Uterus (tissue), 4 donors: ENCODE data around the gene C2orf66. TPM values are rescaled to one million over a fixed set of nuclear protein-coding genes. Genes with fewer than 3 reads are reported as not detected.

Experiments
- DNase-seq, 2 donors: peaks; one replicate each; pipeline ENCODE4 v3.0.0-alpha.2; 2019 to 2020
- H3K27ac ChIP-seq, 2 donors: fragments of 200-600 bp; sonication (generic); 1 replicate in 1 of 2; 2 replicates in 1 of 2; pipeline ENCODE4 v1.5.1; 2016 to 2018
- H3K27me3 ChIP-seq, 2 donors: fragments of 200-600 bp; sonication (generic); one replicate each; pipeline ENCODE4 v1.5.1; 2018 to 2019; ENCODE audit warnings: control low read depth in 1 of 2
- H3K36me3 ChIP-seq, 2 donors: fragments of 200-600 bp; sonication (generic); one replicate each; pipeline ENCODE4 v1.5.1; 2019; ENCODE audit warnings: control low read depth in 1 of 2
- H3K4me1 ChIP-seq, 2 donors: fragments of 200-600 bp; sonication (generic); one replicate each; pipeline ENCODE4 v1.5.1; 2018 to 2019; ENCODE audit warnings: control low read depth in 1 of 2
- H3K4me3 ChIP-seq, 2 donors: fragments of 200-600 bp; sonication (generic); 1 replicate in 1 of 2; 2 replicates in 1 of 2; pipeline ENCODE4 v1.5.1; 2018 to 2019; ENCODE audit warnings: mild to moderate bottlenecking in 1 of 2
- H3K9me3 ChIP-seq, 2 donors: fragments of 200-600 bp; sonication (generic); one replicate each; pipeline ENCODE4 v1.5.1; 2019; ENCODE audit warnings: control low read depth in 1 of 2
- CTCF ChIP-seq, 4 experiments: fragments of 200-600 bp in 2 of 4; fragments of 450-650 bp in 2 of 4; sonication (generic) in 2 of 4; IDR thresholded peaks; one replicate each; pipeline ENCODE4 v1.5.1; 2016 to 2019; ENCODE audit warnings: antibody characterized with exemption in 4 of 4, mild to moderate bottlenecking in 2 of 4, moderate library complexity in 1 of 4
- POLR2A ChIP-seq, 2 donors: fragments of 450-650 bp; IDR thresholded peaks; one replicate each; pipeline ENCODE4 v1.6.1; 2016; ENCODE audit warnings: antibody characterized with exemption in 2 of 2, mild to moderate bottlenecking in 1 of 2, moderate library complexity in 1 of 2
- intact Hi-C: fragments of 100-400 bp; cut with DNase I; formaldehyde crosslinking; loops from one replicate; pipeline ENCODE4 v1.15.1; 2023; ENCODE audit warnings: low total_unique reads
- small RNA-seq: library from RNA; depleted of rRNA; stranded (forward); fragments of <200 nt; gene quantifications from one replicate; pipeline ENCODE3, GENCODE V24; 2016
- total RNA-seq, 4 donors: library from RNA; depleted of rRNA in 3 of 4; stranded (reverse); fragments of >200 nt in 3 of 4; gene quantifications; one replicate each; pipeline versions ENCODE4 v1.1.0 to v1.2.4, GENCODE V29; 2014 to 2023
- donor health status: DM: yes; HTN: yes; CAD: no.

The C2orf66 gene
- total RNA-seq, 4 donors from 2014 or later = 0.21 TPM; not detected in 3

GRCh38 chr2:196783431-196784094 lies 25.6 kb downstream of the C2orf66 start:
- no peaks in the 10 kb centered on the region for H3K4me1 ChIP-seq
- H3K4me3 ChIP-seq = no peak overlapping the region
- TF ChIP-seq POLR2A (IDR thresholded peaks at IDR 0.05) = no peak
- TF ChIP-seq CTCF (IDR thresholded peaks at IDR 0.05) = no peak
- H3K9me3 ChIP-seq = no peaks in the 10 kb centered on the region
- no peaks in the 10 kb centered on the region for H3K36me3 ChIP-seq
- intact Hi-C loops = no loop called here
- DNase-seq = no peak
- no peaks in the 10 kb centered on the region for H3K27me3 ChIP-seq
- no peak overlapping the region for H3K27ac ChIP-seq

- no peak for TF ChIP-seq CTCF (IDR thresholded peaks at IDR 0.05)
- no peak for TF ChIP-seq POLR2A (IDR thresholded peaks at IDR 0.05)
- no peak overlapping the region for H3K4me3 ChIP-seq
- no peaks in the 10 kb centered on the region for H3K36me3 ChIP-seq
- DNase-seq = no peak
- intact Hi-C loops = no loop called here
- no peak overlapping the region for H3K27ac ChIP-seq
- H3K9me3 ChIP-seq = no peaks in the 10 kb centered on the region
- H3K27me3 ChIP-seq = no peaks in the 10 kb centered on the region
- H3K4me1 ChIP-seq = no peaks in the 10 kb centered on the region
Measured at GRCh38 chr2:196767101-196767500, 42.1 kb downstream of the C2orf66 start.

GRCh38 chr2:196759378-196759706 lies 49.8 kb downstream of the C2orf66 start:
- H3K27ac ChIP-seq = no peak overlapping the region
- intact Hi-C loops = no loop called here
- no peak overlapping the region for H3K4me3 ChIP-seq
- no peaks in the 10 kb centered on the region for H3K9me3 ChIP-seq
- no peak for TF ChIP-seq POLR2A (IDR thresholded peaks at IDR 0.05)
- no peak for TF ChIP-seq CTCF (IDR thresholded peaks at IDR 0.05)
- no peak for DNase-seq
- no peaks in the 10 kb centered on the region for H3K27me3 ChIP-seq
- no peaks in the 10 kb centered on the region for H3K36me3 ChIP-seq
- no peaks in the 10 kb centered on the region for H3K4me1 ChIP-seq

- TF ChIP-seq POLR2A (IDR thresholded peaks at IDR 0.05) (no peak), CTCF (IDR thresholded peaks at IDR 0.05) (peak in 2 of 4 experiments; percentile 7 to 13)
- Histone ChIP-seq H3K27ac (no peak overlapping the region), H3K36me3 (no peaks in the 10 kb centered on the region), H3K9me3 (no peaks in the 10 kb centered on the region), H3K27me3 (no peaks in the 10 kb centered on the region), H3K4me1 (no peaks in the 10 kb centered on the region), H3K4me3 (no peak overlapping the region)
- intact Hi-C loops = no loop called here
- DNase-seq = no peak
Measured at GRCh38 chr2:196758474-196759377, 50.4 kb downstream of the C2orf66 start.

Small RNA genes within 50 kb of the gene (small RNA-seq; reads per million reads assigned to genes)
- not detected for gene AC012486.1

Other genes with a start within 250 kb of the C2orf66 start
- gene HECW2, start 215.8 kb downstream of the C2orf66 start, total RNA-seq = 10 to 100 TPM in 2 of 4 donors, 1 to 10 TPM in 2; 5.3 to 27.9 (median 15.0) TPM
- 100 to 1,000 TPM in 1 of 4 donors, 1 to 10 TPM in 2, under 1 TPM in 1; 0.29 to 520 (median 4.0) TPM for gene CCDC150, start 169.6 kb downstream of the C2orf66 start, total RNA-seq
- gene GTF3C3, start 9.7 kb downstream of the C2orf66 start, total RNA-seq = 10 to 100 TPM; 17.4 to 76.9 (median 25.4) TPM
- gene PGAP1, start 117.4 kb upstream of the C2orf66 start, total RNA-seq = 10 to 100 TPM; 19.4 to 76.3 (median 23.7) TPM